A673 (cell line): ENCODE data around the gene SDS.

Experiments used
- CTCF ChIP-seq: fragments of 300-800, 200-600 bp; sonication (generic); conservative IDR thresholded peaks from 2 replicates; pipeline ENCODE4 v1.5.1; 2017; ENCODE audit warnings: low read depth, mild to moderate bottlenecking, antibody characterized with exemption, low read length, moderate library complexity, mixed read lengths
- EZH2 ChIP-seq: fragments of 200-600 bp; sonication (generic); IDR thresholded peaks from 2 replicates; pipeline ENCODE4 v1.6.1; 2017; ENCODE audit warnings: borderline replicate concordance, low read depth, mild to moderate bottlenecking, mixed read lengths, antibody characterized with exemption, low read length; ENCODE audit not compliant: poor library complexity, severe bottlenecking

GRCh38 chr12:113396200-113396599 lies 7.5 kb downstream of the SDS start:
- no peak for TF ChIP-seq CTCF
- no peak for TF ChIP-seq EZH2
